Activated CD8-positive, alpha-beta memory T cell treated with anti-CD3 and anti-CD28 coated beads, Interleukin-2, amount 10 ng/mL, durations not matched to agents 7 days and 5 days (primary cell): ENCODE results near the gene WDR36. TPM values are rescaled to one million over a fixed set of nuclear protein-coding genes. Genes with fewer than 3 reads are reported as not detected.

Experiments
- ATAC-seq: fragments of 150-1000 bp; cut with Tn5 transposase; one replicate; pipeline ENCODE4 v1.10.0; 2021; ENCODE audit warnings: moderate library complexity
- CTCF ChIA-PET: fragments of 350-600 bp; sonication (Branson Sonifier 250); formaldehyde crosslinking; loops from one replicate; lab custom pipeline; 2021; ENCODE audit warnings: antibody characterized with exemption; lab: Charles Lee
- DNase-seq: peaks from one replicate; pipeline ENCODE4 v3.0.0-alpha.2; 2020
- H3K27ac Mint-ChIP-seq: one replicate; pipeline ENCODE4 v1.8.0; 2021; ENCODE audit warnings: mild to moderate bottlenecking, mixed read lengths
- H3K27me3 Mint-ChIP-seq: one replicate; pipeline ENCODE4 v1.8.0; 2021; ENCODE audit warnings: mixed read lengths
- H3K36me3 Mint-ChIP-seq: one replicate; pipeline ENCODE4 v1.8.0; 2021; ENCODE audit warnings: mild to moderate bottlenecking, mixed read lengths
- H3K4me1 Mint-ChIP-seq: one replicate; pipeline ENCODE4 v1.8.0; 2021; ENCODE audit warnings: mixed read lengths
- H3K4me3 Mint-ChIP-seq: one replicate; pipeline ENCODE4 v1.8.0; 2021; ENCODE audit warnings: mild to moderate bottlenecking, moderate library complexity, mixed read lengths
- H3K9me3 Mint-ChIP-seq: one replicate; pipeline ENCODE4 v1.8.0; 2022; ENCODE audit warnings: low read depth, mixed read lengths
- total RNA-seq, 2 experiments: library from RNA; stranded (reverse); gene quantifications; one replicate each; pipeline ENCODE4 v1.2.3, GENCODE V29; 2021

WDR36 gene
- total RNA-seq, 2 experiments from 2014 or later, result 28.4 to 46.6 TPM

DNA sequence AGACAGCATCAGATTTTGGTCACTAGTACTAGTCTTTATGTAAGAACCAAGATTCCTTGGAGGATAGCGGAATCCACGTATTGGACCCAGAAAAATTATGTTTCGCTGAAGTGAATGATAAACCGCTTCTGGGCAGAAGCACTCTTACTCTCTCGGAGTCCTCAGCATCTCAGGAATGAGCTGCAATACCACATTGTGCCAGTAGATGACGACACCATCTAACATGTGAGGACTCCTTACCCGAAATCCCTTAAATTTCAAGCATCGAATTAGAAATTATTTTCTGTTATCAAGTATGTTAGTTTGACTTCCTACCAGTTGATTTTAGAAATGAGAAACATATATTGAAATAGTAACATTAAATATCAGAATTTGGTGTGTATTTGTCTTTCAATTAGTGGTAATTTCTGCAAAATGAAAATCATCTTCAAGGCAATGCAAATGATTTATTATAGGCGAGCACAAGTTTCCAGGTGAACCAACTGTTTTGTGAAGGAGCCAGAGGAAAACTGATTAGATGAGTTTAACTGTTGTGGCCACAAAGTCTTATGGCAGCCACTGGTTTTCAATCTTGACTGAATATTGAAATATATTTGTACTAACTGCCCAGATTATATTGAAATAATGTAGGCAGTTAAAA lies 66.1 kb downstream of the WDR36 start:
- DNase-seq (peak; percentile 85), ATAC-seq (peak; percentile 75)
- Mint-ChIP-seq H3K27me3 (peaks cover 3% of the 10 kb centered on the region), H3K36me3 (no peaks in the 10 kb centered on the region), H3K9me3 (no peaks in the 10 kb centered on the region), H3K4me3 (no peak overlapping the region), H3K4me1 (peaks cover 4% of the 10 kb centered on the region), H3K27ac (no peak overlapping the region)
- CTCF ChIA-PET, result interaction anchor here (0.6 to 3.9 kb wide), 9 partner anchors 9 to 373 kb away, joined by 3 to 56 read pairs (median 5); partner anchors contain the start of gene CAMK4

DNA sequence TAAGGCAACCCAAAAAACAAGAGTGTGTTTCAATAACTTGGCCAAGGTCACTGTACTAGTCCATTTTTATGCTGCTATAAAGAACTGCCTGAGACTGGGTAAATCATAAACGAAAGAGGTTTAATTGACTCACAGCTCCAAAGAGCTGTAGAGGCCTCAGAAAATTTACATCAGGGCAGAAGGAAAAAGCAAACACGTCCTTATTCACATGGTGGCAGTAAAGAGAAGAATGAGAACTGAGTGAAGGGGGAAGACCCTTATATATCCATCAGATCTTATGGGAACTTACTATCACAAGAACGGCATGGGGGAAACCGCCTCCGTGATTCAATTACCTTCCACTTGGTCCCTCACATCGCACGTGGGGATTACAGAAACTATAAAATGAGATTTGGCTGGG lies 67.7 kb downstream of the WDR36 start:
- H3K4me3 Mint-ChIP-seq, result no peak overlapping the region
- DNase-seq (no peak), ATAC-seq (no peak)
- no peaks in the 10 kb centered on the region for H3K27me3 Mint-ChIP-seq
- peaks cover 4% of the 10 kb centered on the region for H3K4me1 Mint-ChIP-seq
- no peaks in the 10 kb centered on the region for H3K9me3 Mint-ChIP-seq
- no peak overlapping the region for H3K27ac Mint-ChIP-seq
- CTCF ChIA-PET, result interaction anchor here (1.3 to 6.6 kb wide), 3 partner anchors 63 to 318 kb away, joined by 4 to 50 read pairs (median 7); partner anchors contain the start of gene CAMK4
- H3K36me3 Mint-ChIP-seq, result no peaks in the 10 kb centered on the region

DNA sequence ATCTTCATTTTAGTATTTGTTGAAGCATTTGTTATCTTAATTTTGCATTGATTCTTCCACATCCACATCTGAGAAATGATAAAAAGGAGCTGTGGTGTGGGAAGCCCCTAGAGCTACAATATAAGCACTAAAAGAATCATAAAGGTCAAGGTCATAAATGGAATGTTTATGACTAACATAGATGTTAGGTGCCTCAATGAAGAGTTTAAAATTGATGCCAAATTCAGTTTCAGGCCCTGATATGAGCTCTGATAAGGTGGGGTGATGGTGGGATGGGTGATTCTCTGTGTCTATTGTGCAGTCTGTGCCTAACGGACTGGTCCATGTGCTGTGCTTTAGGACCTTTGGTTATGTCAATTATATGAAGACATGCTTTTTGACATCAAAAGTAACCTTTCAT lies 70.9 kb downstream of the WDR36 start:
- Mint-ChIP-seq H3K36me3 (no peaks in the 10 kb centered on the region), H3K4me3 (no peak overlapping the region), H3K9me3 (no peaks in the 10 kb centered on the region), H3K27me3 (no peaks in the 10 kb centered on the region), H3K4me1 (peaks cover 1% of the 10 kb centered on the region), H3K27ac (no peak overlapping the region)
- ATAC-seq, result no peak
- CTCF ChIA-PET, result interaction anchor here (1.7 to 6.6 kb wide), 2 partner anchors 11 to 115 kb away, joined by 5 to 50 read pairs; no protein-coding TSS in a partner anchor
- no peak for DNase-seq

DNA sequence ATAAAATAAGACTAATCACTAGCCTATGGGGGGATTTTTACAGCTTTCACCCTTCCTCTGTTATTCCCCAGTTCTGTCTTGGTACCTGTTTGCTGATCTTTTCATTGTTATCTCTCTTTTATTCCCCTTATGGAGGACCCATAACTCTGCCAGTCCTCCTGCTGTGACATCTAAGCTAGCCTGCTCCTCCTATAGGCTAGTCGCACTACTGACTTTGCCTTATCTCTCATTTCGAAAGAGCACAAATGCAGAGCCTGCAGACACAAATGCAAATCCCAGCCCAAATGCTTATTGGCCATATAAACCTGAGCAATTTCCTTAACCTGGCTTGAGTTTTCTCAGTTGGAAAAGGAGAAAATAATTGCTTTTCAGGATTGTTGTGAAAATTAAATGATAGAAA lies 72.9 kb downstream of the WDR36 start:
- Mint-ChIP-seq H3K9me3 (no peaks in the 10 kb centered on the region), H3K27me3 (no peaks in the 10 kb centered on the region), H3K36me3 (no peaks in the 10 kb centered on the region), H3K27ac (no peak overlapping the region), H3K4me3 (no peak overlapping the region), H3K4me1 (no peaks in the 10 kb centered on the region)
- CTCF ChIA-PET, result interaction anchor here (6.6 kb wide), 1 partner anchor 113 kb away, joined by 50 read pairs; no protein-coding TSS in a partner anchor
- ATAC-seq (no peak), DNase-seq (no peak)

DNA sequence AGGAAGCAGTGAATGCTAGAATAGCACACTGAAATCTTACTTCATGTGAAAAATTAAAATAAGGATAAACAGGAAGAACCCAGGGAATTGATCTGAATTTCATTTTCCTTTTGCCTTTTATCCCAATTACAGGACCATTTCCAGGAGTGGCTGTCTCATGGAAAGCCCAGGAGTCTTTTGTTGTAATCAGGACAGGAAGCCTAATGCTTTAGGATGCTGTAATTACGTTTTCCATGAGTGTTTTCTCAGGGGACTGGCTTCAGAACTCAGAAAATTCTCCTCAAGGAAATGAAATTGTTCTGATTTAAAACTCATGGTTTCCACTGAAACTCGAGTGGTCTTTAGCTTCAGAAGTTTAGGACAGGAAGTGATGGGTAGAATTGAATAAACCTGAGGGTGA lies 75.4 kb downstream of the WDR36 start:
- no peak overlapping the region for H3K27ac Mint-ChIP-seq

DNA sequence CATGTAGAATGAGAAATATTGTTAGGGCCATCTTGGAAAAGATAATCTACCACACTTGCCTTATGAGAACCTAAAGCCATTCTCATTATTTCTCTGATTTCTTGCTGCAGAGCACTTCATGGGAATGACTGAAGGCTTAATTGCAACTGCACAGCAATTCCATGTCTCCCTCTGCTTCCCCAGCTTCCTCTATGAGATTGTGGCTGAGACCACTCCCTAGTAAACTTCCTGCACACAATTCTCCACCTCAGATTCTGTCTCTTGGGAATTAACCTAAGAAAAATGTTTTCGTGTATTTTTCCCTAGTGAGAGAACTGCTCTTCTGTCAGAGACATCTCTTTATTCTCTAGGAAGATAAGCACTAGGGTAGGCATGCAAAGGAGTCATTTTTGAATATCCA lies 76.5 kb downstream of the WDR36 start:
- ATAC-seq, result no peak
- no peak for DNase-seq
- Mint-ChIP-seq H3K36me3 (no peaks in the 10 kb centered on the region), H3K27ac (no peak overlapping the region), H3K4me3 (no peak overlapping the region), H3K27me3 (no peaks in the 10 kb centered on the region), H3K9me3 (no peaks in the 10 kb centered on the region), H3K4me1 (no peaks in the 10 kb centered on the region)
- CTCF ChIA-PET, result interaction anchor here (1.0 to 2.1 kb wide), 3 partner anchors 13 to 110 kb away, joined by 3 to 10 read pairs (median 5); no protein-coding TSS in a partner anchor

More for the DNA sequence above, 75.4 kb downstream of the WDR36 start:
- Mint-ChIP-seq H3K27me3 (no peaks in the 10 kb centered on the region), H3K36me3 (no peaks in the 10 kb centered on the region), H3K9me3 (no peaks in the 10 kb centered on the region), H3K4me3 (no peak overlapping the region), H3K4me1 (no peaks in the 10 kb centered on the region)
- ATAC-seq (no peak), DNase-seq (no peak)
- CTCF ChIA-PET, result no interaction called here

DNA sequence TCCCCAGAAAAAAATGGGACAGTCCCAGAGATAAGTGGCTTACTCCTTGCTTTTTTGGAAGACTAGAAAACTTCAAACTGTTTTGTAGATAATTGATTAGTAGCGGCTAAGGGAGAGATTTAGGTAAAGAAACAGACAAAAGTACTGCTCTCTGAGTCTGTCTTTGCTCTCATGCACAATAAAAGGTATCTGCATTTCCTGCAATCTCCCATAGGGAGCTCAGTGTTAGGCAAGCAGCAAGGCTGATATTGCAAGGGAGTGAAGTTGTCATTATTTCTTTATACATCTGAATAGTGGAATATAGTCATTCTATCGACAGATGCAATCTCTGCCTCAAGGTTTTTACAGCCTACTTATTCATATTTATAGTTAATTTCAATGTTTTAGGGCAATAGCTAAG lies 77.1 kb downstream of the WDR36 start:
- no peak overlapping the region for H3K4me3 Mint-ChIP-seq
- no peak overlapping the region for H3K27ac Mint-ChIP-seq
- ATAC-seq (no peak), DNase-seq (no peak)
- H3K36me3 Mint-ChIP-seq, result no peaks in the 10 kb centered on the region
- H3K9me3 Mint-ChIP-seq, result no peaks in the 10 kb centered on the region
- H3K27me3 Mint-ChIP-seq, result no peaks in the 10 kb centered on the region
- no peaks in the 10 kb centered on the region for H3K4me1 Mint-ChIP-seq
- CTCF ChIA-PET, result interaction anchor here (1.0 to 2.1 kb wide), 3 partner anchors 13 to 109 kb away, joined by 3 to 10 read pairs (median 5); no protein-coding TSS in a partner anchor

DNA sequence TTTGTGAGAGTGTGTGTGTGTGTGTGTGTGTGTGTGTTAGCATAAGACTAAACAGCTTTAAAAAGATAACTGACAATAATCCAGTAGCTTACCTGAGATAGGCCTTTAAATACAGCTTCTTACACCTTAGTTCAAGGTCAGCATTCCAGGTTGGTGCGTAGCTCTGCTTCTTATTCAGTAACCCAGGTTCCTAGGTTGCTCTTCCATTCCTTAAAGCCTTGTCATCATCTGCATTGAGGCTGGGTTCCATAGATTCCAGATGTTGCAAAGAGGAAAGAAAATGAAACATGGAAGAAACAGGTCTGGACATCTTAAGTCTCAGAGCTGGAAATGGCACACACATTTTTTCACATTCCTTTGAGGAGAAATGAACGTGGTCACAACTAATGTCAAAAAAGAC lies 78.1 kb downstream of the WDR36 start:
- Mint-ChIP-seq H3K9me3 (no peaks in the 10 kb centered on the region), H3K27me3 (peaks cover 3% of the 10 kb centered on the region), H3K27ac (no peak overlapping the region), H3K36me3 (no peaks in the 10 kb centered on the region), H3K4me1 (no peaks in the 10 kb centered on the region), H3K4me3 (no peak overlapping the region)
- no peak for DNase-seq
- no peak for ATAC-seq
- CTCF ChIA-PET, result interaction anchor here (1.3 to 2.1 kb wide), 3 partner anchors 9 to 108 kb away, joined by 4 to 10 read pairs (median 5); no protein-coding TSS in a partner anchor

DNA sequence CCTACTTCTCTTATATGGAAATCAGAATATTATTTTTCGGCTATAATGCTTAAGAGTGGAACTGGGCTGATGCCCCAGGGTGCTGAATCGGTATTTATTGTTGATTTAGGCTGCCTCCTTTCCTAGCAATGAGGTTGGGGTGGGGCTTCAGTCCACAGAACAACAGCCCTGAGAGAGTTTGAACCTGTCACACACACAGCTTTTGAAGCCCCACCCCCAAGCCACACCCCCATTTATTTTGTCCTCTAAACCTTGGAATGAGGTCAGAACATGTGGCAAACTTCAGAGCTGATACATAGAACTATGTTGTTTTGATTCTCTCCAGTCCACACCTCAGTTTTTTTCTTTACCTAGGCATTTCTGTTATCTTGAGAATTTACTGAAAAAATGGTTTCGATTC lies 80.4 kb downstream of the WDR36 start:
- Mint-ChIP-seq H3K27ac (no peak overlapping the region), H3K4me1 (no peaks in the 10 kb centered on the region), H3K4me3 (no peak overlapping the region), H3K9me3 (no peaks in the 10 kb centered on the region), H3K27me3 (peaks cover 3% of the 10 kb centered on the region), H3K36me3 (no peaks in the 10 kb centered on the region)
- ATAC-seq (no peak), DNase-seq (no peak)
- CTCF ChIA-PET, result interaction anchor here (1.3 kb wide), 1 partner anchor 107 kb away, joined by 3 read pairs; no protein-coding TSS in a partner anchor

DNA sequence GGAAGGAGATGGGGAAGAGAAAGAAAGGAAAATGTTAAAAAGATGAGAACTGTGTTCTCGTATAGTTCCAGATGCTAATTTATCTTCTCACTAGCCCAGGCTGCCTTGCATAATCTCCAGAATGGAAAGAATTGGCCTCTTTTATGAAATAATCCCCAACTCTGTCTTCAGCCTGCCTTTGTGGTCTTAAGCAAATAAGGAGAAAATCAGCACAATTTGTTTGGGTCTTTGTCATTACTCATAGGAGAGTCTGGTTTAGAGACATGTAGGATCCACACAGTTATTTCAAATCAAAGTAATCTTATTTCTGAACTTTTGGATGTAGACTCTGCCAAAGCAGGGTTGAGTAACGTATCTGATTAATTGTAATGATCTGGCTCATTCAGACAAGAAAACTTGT lies 81.3 kb downstream of the WDR36 start:
- DNase-seq (no peak), ATAC-seq (no peak)
- Mint-ChIP-seq H3K36me3 (no peaks in the 10 kb centered on the region), H3K4me1 (no peaks in the 10 kb centered on the region), H3K27me3 (peaks cover 3% of the 10 kb centered on the region), H3K9me3 (no peaks in the 10 kb centered on the region), H3K27ac (no peak overlapping the region), H3K4me3 (no peak overlapping the region)
- CTCF ChIA-PET, result interaction anchor here (2.0 kb wide), 1 partner anchor 11 kb away, joined by 5 read pairs; no protein-coding TSS in a partner anchor

Other genes with a start within 250 kb of the WDR36 start
- under 1 TPM; 0.20 to 0.40 TPM for gene TSLP, start 20.6 kb upstream of the WDR36 start, total RNA-seq
- gene CAMK4, start 132.0 kb downstream of the WDR36 start, total RNA-seq, result 10 to 100 TPM; 77.4 to 91.1 TPM